C4-2B (cell line): ENCODE measurements around the gene ZNF423.

Experiments
- H3K27ac ChIP-seq: fragments of 450-650 bp; 2 replicates; pipeline ENCODE4 v1.5.1; 2017
- ZFX ChIP-seq: fragments of 450-650 bp; IDR thresholded peaks from 2 replicates; pipeline ENCODE4 v1.6.1; 2017
- TF ChIP-seq, protein P1 (sequence below): fragments of 450-650 bp; conservative IDR thresholded peaks from 2 replicates; pipeline ENCODE4 v1.5.1; 2017; ENCODE audit warnings: mild to moderate bottlenecking

ZNF423 gene

DNA sequence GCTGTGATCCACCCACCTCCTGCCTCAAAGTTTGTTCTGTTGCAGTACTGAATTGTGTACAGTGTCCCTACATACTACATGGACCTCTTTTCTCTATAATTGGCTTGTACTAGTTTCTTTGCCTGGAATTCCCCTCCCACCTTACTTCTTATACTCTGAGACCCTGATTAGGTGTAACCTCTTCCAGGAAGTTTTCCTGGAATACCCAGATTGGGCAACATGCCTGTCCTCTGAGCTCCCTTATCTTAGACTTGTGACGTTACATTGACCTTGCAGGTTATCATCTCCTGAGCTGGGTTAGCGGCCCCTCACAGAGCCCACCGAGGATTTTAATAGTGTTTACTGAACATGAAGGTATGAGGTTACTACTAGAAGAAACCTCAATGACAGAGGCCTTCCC, 237.0 kb downstream of the ZNF423 start:
- TF ChIP-seq, protein P1, sequence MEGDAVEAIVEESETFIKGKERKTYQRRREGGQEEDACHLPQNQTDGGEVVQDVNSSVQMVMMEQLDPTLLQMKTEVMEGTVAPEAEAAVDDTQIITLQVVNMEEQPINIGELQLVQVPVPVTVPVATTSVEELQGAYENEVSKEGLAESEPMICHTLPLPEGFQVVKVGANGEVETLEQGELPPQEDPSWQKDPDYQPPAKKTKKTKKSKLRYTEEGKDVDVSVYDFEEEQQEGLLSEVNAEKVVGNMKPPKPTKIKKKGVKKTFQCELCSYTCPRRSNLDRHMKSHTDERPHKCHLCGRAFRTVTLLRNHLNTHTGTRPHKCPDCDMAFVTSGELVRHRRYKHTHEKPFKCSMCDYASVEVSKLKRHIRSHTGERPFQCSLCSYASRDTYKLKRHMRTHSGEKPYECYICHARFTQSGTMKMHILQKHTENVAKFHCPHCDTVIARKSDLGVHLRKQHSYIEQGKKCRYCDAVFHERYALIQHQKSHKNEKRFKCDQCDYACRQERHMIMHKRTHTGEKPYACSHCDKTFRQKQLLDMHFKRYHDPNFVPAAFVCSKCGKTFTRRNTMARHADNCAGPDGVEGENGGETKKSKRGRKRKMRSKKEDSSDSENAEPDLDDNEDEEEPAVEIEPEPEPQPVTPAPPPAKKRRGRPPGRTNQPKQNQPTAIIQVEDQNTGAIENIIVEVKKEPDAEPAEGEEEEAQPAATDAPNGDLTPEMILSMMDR: no peak
- no peak for TF ChIP-seq ZFX
- no peak overlapping the region for H3K27ac ChIP-seq

DNA sequence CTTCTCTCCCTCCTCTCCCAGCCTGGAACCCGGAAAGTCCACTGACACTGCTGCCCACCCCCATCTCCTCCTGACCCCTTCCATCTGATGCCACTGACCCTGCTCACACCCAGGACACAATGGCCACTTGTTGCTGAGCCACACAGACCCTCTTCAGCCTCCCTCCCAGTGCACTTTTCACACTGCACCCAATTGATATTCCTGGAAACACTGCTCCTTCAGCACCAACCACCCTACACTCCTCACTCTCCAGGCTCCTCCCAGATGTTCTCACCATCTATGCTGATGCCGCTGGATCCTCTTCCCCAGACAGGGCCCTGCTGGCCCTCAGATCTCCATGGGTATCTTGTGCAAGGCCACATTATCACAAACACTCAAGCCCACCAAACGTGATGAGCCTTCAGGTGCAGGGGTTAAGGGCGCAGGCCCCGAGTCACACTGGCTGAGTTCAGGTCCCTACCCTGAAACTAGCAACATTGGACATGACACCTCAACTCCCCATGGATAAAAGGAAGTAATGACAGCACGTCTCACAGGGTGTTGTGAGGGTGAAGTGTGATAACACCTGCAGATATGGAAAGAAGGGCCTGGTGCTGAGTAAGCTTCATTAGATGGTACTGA, 238.1 kb downstream of the ZNF423 start:
- H3K27ac ChIP-seq: no peak overlapping the region
- no peak for TF ChIP-seq ZFX
- TF ChIP-seq, protein P1: no peak

DNA sequence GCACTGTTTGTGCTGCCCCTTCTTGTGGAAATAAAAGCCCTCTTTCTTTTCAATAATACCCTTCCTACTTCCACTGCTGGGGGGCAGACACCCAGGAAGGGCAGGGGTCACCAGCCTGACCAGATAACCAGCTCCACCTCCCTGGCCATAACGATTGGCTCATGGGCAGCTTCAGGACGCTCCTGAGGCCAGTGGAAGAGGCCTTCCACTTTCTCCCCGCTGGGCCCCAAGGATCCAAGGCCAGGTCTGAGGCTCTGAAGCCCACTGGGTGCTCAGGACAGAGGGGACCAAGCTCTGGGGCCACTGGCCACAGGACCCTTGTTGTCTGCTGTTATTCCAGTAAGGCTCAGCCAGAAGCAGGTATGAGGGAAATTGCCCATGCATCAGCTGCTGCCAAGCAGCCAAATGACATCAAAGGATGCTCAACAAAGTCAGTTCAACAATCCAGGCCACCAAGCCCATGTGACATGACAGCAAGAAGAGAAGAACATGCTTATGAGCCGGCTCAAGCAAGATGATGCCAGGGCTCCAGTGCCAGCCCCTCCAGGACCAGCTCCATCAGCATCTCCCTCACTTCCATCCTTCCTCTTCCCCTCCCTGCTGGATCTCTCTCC, 238.8 kb downstream of the ZNF423 start:
- no peak overlapping the region for H3K27ac ChIP-seq
- TF ChIP-seq, protein P1: no peak
- TF ChIP-seq ZFX: no peak

DNA sequence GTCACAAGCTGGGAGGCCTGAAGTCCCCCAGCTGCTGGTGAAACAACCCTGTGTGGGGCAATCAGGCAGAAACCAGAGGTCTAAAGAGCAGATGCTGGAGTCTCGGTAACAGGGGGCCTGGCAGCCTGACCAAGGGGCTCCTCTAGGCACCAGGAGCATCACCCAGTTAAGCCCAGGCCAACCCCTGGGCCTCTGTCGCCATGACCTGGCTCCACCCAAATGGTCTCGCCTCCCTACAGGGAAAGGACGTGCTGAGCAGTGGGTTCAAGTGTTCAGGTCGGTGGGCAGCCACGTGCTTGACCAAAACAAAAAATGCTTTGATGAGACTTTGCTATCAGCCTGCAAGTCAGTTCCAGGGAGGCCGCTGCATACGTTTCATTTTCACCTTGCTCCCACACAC, 240.3 kb downstream of the ZNF423 start:
- H3K27ac ChIP-seq: no peak overlapping the region
- TF ChIP-seq, protein P1: no peak
- no peak for TF ChIP-seq ZFX

DNA sequence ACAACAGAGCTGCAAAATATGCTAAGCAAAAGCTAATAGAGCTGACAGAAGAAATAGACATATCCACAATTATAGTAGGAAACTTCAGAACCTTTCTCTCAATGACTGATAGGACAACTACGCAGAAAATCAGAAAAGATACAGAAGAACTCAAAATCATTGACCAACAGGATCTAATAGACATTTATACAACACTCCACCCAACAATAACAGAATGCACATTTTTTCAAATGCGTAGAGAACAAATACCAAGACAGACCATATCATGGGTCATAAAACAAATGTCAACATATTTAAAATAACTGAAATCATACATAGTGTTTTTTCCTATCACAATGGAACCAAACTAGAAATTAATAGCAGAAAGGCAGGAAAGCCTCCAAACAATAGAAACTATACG, 244.9 kb downstream of the ZNF423 start:
- no peak overlapping the region for H3K27ac ChIP-seq
- no peak for TF ChIP-seq ZFX
- TF ChIP-seq, protein P1: no peak

DNA sequence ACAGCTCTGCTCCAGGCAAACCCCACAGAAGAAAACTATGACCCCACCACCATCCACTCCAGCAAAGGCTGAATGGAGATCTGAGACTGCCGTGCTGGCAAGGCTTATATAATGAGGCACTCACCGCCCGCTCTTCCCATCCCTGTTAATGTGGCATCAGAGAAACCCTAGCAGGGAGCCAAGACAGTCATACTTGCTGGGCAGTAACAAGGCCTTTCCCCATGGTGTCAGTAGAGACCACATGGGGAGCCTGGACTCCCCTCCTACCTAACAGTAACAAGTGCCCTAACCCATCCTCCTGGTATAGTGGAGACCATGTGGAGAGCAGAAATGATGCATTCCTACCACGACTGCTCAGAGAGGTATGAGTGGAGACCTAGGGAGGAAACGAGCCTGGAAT, 247.1 kb downstream of the ZNF423 start:
- TF ChIP-seq, protein P1: no peak; the same call in 1 of the 2 replicates
- TF ChIP-seq ZFX: no peak

GRCh38 chr16:49608098-49608497, 247.8 kb downstream of the ZNF423 start:
- no peak overlapping the region for H3K27ac ChIP-seq
- TF ChIP-seq, protein P1: no peak
- TF ChIP-seq ZFX: no peak

More for the DNA sequence above, 247.1 kb downstream of the ZNF423 start:
- H3K27ac ChIP-seq: no peak overlapping the region
